Activated naive CD8-positive, alpha-beta T cell (primary cell): ENCODE results near the gene PDE9A.
"Not testable (repeated sequence)": the region's sequence is repeated elsewhere in the genome, so short reads cannot be mapped to it uniquely, and the experiment has no call there.

ENCODE experiments used
- H3K27ac Mint-ChIP-seq: one replicate; pipeline ENCODE4 v1.8.0; 2021; ENCODE audit warnings: mixed read lengths
- H3K27me3 Mint-ChIP-seq: one replicate; pipeline ENCODE4 v1.8.0; 2021; ENCODE audit warnings: mixed read lengths
- H3K36me3 Mint-ChIP-seq: one replicate; pipeline ENCODE4 v1.8.0; 2021; ENCODE audit warnings: mixed read lengths
- H3K4me1 Mint-ChIP-seq: one replicate; pipeline ENCODE4 v1.8.0; 2021; ENCODE audit warnings: low read depth, mixed read lengths
- H3K4me3 Mint-ChIP-seq: one replicate; pipeline ENCODE4 v1.8.0; 2021; ENCODE audit warnings: mild to moderate bottlenecking, mixed read lengths
- H3K9me3 Mint-ChIP-seq: one replicate; pipeline ENCODE4 v1.8.0; 2021; ENCODE audit warnings: low read depth, mixed read lengths

PDE9A gene

GRCh38 chr21:42703965-42704364, 50.5 kb downstream of the PDE9A start:
- Mint-ChIP-seq H3K27ac (no peak overlapping the region), H3K4me3 (no peak overlapping the region), H3K36me3 (no peaks in the 10 kb centered on the region), H3K4me1 (no peaks in the 10 kb centered on the region), H3K9me3 (no peaks in the 10 kb centered on the region), H3K27me3 (no peaks in the 10 kb centered on the region)

GRCh38 chr21:42704861-42705260, 51.4 kb downstream of the PDE9A start:
- H3K4me3 Mint-ChIP-seq = no peak overlapping the region
- no peaks in the 10 kb centered on the region for H3K9me3 Mint-ChIP-seq
- H3K4me1 Mint-ChIP-seq = no peaks in the 10 kb centered on the region
- no peak overlapping the region for H3K27ac Mint-ChIP-seq
- H3K36me3 Mint-ChIP-seq = no peaks in the 10 kb centered on the region
- H3K27me3 Mint-ChIP-seq = no peaks in the 10 kb centered on the region

- no peaks in the 10 kb centered on the region for H3K4me1 Mint-ChIP-seq
- H3K27ac Mint-ChIP-seq = no peak overlapping the region
- no peaks in the 10 kb centered on the region for H3K36me3 Mint-ChIP-seq
- no peak overlapping the region for H3K4me3 Mint-ChIP-seq
- H3K27me3 Mint-ChIP-seq = no peaks in the 10 kb centered on the region
- no peaks in the 10 kb centered on the region for H3K9me3 Mint-ChIP-seq
These were observed 51.9 kb downstream of the PDE9A start for GRCh38 chr21:42705346-42705745.

GRCh38 chr21:42705746-42706374, 52.4 kb downstream of the PDE9A start:
- Mint-ChIP-seq H3K9me3 (no peaks in the 10 kb centered on the region), H3K4me1 (no peaks in the 10 kb centered on the region), H3K36me3 (no peaks in the 10 kb centered on the region), H3K27ac (no peak overlapping the region), H3K27me3 (no peaks in the 10 kb centered on the region), H3K4me3 (no peak overlapping the region)

- H3K4me1 Mint-ChIP-seq = no peaks in the 10 kb centered on the region
- no peak overlapping the region for H3K27ac Mint-ChIP-seq
- H3K4me3 Mint-ChIP-seq = no peak overlapping the region
- H3K9me3 Mint-ChIP-seq = no peaks in the 10 kb centered on the region
- H3K27me3 Mint-ChIP-seq = no peaks in the 10 kb centered on the region
- H3K36me3 Mint-ChIP-seq = no peaks in the 10 kb centered on the region
These were observed 53.3 kb downstream of the PDE9A start for GRCh38 chr21:42706765-42707164.

GRCh38 chr21:42707207-42707830, 53.9 kb downstream of the PDE9A start:
- Mint-ChIP-seq H3K27me3 (no peaks in the 10 kb centered on the region), H3K9me3 (no peaks in the 10 kb centered on the region), H3K4me3 (no peak overlapping the region), H3K36me3 (no peaks in the 10 kb centered on the region), H3K4me1 (no peaks in the 10 kb centered on the region), H3K27ac (no peak overlapping the region)

GRCh38 chr21:42708107-42708506, 54.7 kb downstream of the PDE9A start:
- no peak overlapping the region for H3K27ac Mint-ChIP-seq
- H3K4me3 Mint-ChIP-seq = no peak overlapping the region
- no peaks in the 10 kb centered on the region for H3K36me3 Mint-ChIP-seq
- no peaks in the 10 kb centered on the region for H3K27me3 Mint-ChIP-seq
- H3K9me3 Mint-ChIP-seq = no peaks in the 10 kb centered on the region
- no peaks in the 10 kb centered on the region for H3K4me1 Mint-ChIP-seq

GRCh38 chr21:42708916-42709315, 55.5 kb downstream of the PDE9A start:
- H3K27ac Mint-ChIP-seq, H3K4me3 Mint-ChIP-seq, H3K36me3 Mint-ChIP-seq, H3K9me3 Mint-ChIP-seq, H3K27me3 Mint-ChIP-seq, H3K4me1 Mint-ChIP-seq: not testable (repeated sequence)

GRCh38 chr21:42711667-42712066, 58.2 kb downstream of the PDE9A start:
- no peaks in the 10 kb centered on the region for H3K4me1 Mint-ChIP-seq
- no peak overlapping the region for H3K27ac Mint-ChIP-seq
- no peaks in the 10 kb centered on the region for H3K9me3 Mint-ChIP-seq
- H3K4me3 Mint-ChIP-seq = no peak overlapping the region
- no peaks in the 10 kb centered on the region for H3K27me3 Mint-ChIP-seq
- peaks cover 4% of the 10 kb centered on the region for H3K36me3 Mint-ChIP-seq

GRCh38 chr21:42715427-42715826, 62.0 kb downstream of the PDE9A start:
- H3K4me3 Mint-ChIP-seq, H3K36me3 Mint-ChIP-seq, H3K9me3 Mint-ChIP-seq, H3K4me1 Mint-ChIP-seq, H3K27me3 Mint-ChIP-seq, H3K27ac Mint-ChIP-seq: not testable (repeated sequence)

- peaks cover 4% of the 10 kb centered on the region for H3K36me3 Mint-ChIP-seq
- H3K27me3 Mint-ChIP-seq = no peaks in the 10 kb centered on the region
- no peaks in the 10 kb centered on the region for H3K4me1 Mint-ChIP-seq
- no peaks in the 10 kb centered on the region for H3K9me3 Mint-ChIP-seq
- H3K27ac Mint-ChIP-seq = no peak overlapping the region
- H3K4me3 Mint-ChIP-seq = no peak overlapping the region
These were observed 62.7 kb downstream of the PDE9A start for GRCh38 chr21:42716074-42716473.

GRCh38 chr21:42720484-42720883, 67.1 kb downstream of the PDE9A start:
- not testable (repeated sequence) for H3K27me3 Mint-ChIP-seq, H3K36me3 Mint-ChIP-seq

GRCh38 chr21:42721341-42721824, 68.0 kb downstream of the PDE9A start:
- peaks cover 8% of the 10 kb centered on the region for H3K36me3 Mint-ChIP-seq
- H3K4me1 Mint-ChIP-seq = peaks cover 3% of the 10 kb centered on the region
- no peaks in the 10 kb centered on the region for H3K27me3 Mint-ChIP-seq
- H3K9me3 Mint-ChIP-seq = no peaks in the 10 kb centered on the region
- no peak overlapping the region for H3K27ac Mint-ChIP-seq
- H3K4me3 Mint-ChIP-seq = no peak overlapping the region

More at GRCh38 chr21:42720484-42720883, 67.1 kb downstream of the PDE9A start:
- H3K9me3 Mint-ChIP-seq, H3K4me3 Mint-ChIP-seq, H3K27ac Mint-ChIP-seq, H3K4me1 Mint-ChIP-seq: not testable (repeated sequence)

- no peaks in the 10 kb centered on the region for H3K27me3 Mint-ChIP-seq
- no peak overlapping the region for H3K4me3 Mint-ChIP-seq
- H3K9me3 Mint-ChIP-seq = no peaks in the 10 kb centered on the region
- no peak overlapping the region for H3K27ac Mint-ChIP-seq
- peaks cover 3% of the 10 kb centered on the region for H3K4me1 Mint-ChIP-seq
- H3K36me3 Mint-ChIP-seq = peaks cover 8% of the 10 kb centered on the region
These were observed 68.7 kb downstream of the PDE9A start for GRCh38 chr21:42722153-42722552.

- Mint-ChIP-seq H3K9me3 (no peaks in the 10 kb centered on the region), H3K36me3 (peaks cover 8% of the 10 kb centered on the region), H3K27ac (no peak overlapping the region), H3K4me1 (peaks cover 3% of the 10 kb centered on the region), H3K4me3 (no peak overlapping the region), H3K27me3 (no peaks in the 10 kb centered on the region)
These were observed 69.5 kb downstream of the PDE9A start for GRCh38 chr21:42722808-42723473.
